HEK293T (cell line): ENCODE results near the gene CCDC134.

Experiments used
- CTCF ChIA-PET: fragments of 350-600 bp; formaldehyde crosslinking; extraction: SDS; loops from one replicate; lab custom pipeline; 2021; ENCODE audit warnings: antibody characterized with exemption, inconsistent platforms; lab: Yijun Ruan, JAX
- POLR2A ChIA-PET: fragments of 350-600 bp; formaldehyde crosslinking; extraction: SDS; loops from one replicate; lab custom pipeline; 2020; ENCODE audit warnings: antibody characterized with exemption, inconsistent platforms; lab: Yijun Ruan, JAX
- DNase-seq: peaks from one replicate; pipeline ENCODE4 v3.0.0; 2012; ENCODE audit warnings: mixed read lengths; ENCODE audit errors: extremely low spot score
- ARNT ChIP-seq: fragments of 450-650 bp; IDR thresholded peaks from 2 replicates; pipeline ENCODE4 v1.6.1; 2017; ENCODE audit warnings: mild to moderate bottlenecking
- BHLHE40 ChIP-seq: fragments of 450-650 bp; IDR thresholded peaks from 2 replicates; pipeline ENCODE4 v1.6.1; 2016; ENCODE audit warnings: mild to moderate bottlenecking, moderate library complexity, borderline replicate concordance
- CTBP1 ChIP-seq: fragments of 450-650 bp; IDR thresholded peaks from 2 replicates; pipeline ENCODE4 v1.6.1; 2016; ENCODE audit warnings: borderline replicate concordance
- ELF4 ChIP-seq: fragments of 450-650 bp; IDR thresholded peaks from 2 replicates; pipeline ENCODE4 v1.6.1; 2017; ENCODE audit warnings: antibody characterized with exemption
- FOXA1 ChIP-seq: fragments of 450-650 bp; IDR thresholded peaks from 2 replicates; pipeline ENCODE4 v1.6.1; 2016; ENCODE audit warnings: mild to moderate bottlenecking
- FOXK2 ChIP-seq: fragments of 450-650 bp; IDR thresholded peaks from 2 replicates; pipeline ENCODE4 v1.6.1; 2016; ENCODE audit warnings: mild to moderate bottlenecking
- FOXM1 ChIP-seq: fragments of 450-650 bp; IDR thresholded peaks from 2 replicates; pipeline ENCODE4 v1.6.1; 2017; ENCODE audit warnings: mild to moderate bottlenecking, borderline replicate concordance
- HDGF ChIP-seq: fragments of 450-650 bp; IDR thresholded peaks from 2 replicates; pipeline ENCODE4 v1.6.1; 2017; ENCODE audit warnings: antibody characterized with exemption, borderline replicate concordance
- L3MBTL2 ChIP-seq: fragments of 450-650 bp; conservative IDR thresholded peaks from 2 replicates; pipeline ENCODE4 v1.6.1; 2016; ENCODE audit warnings: mild to moderate bottlenecking
- LEF1 ChIP-seq: fragments of 450-650 bp; IDR thresholded peaks from 2 replicates; pipeline ENCODE4 v1.6.1; 2017; ENCODE audit warnings: mild to moderate bottlenecking, borderline replicate concordance
- NFRKB ChIP-seq: fragments of 450-650 bp; IDR thresholded peaks from 2 replicates; pipeline ENCODE4 v1.6.1; 2016; ENCODE audit warnings: mild to moderate bottlenecking, moderate library complexity
- SP1 ChIP-seq: fragments of 450-650 bp; IDR thresholded peaks from 2 replicates; pipeline ENCODE4 v1.6.1; 2017
- SUZ12 ChIP-seq: fragments of 450-650 bp; IDR thresholded peaks from 2 replicates; pipeline ENCODE4 v1.6.1; 2016; ENCODE audit warnings: mild to moderate bottlenecking
- TARDBP ChIP-seq: fragments of 450-650 bp; IDR thresholded peaks from 2 replicates; pipeline ENCODE4 v1.6.1; 2016
- ZNF384 ChIP-seq: fragments of 450-650 bp; IDR thresholded peaks from 2 replicates; pipeline ENCODE4 v1.6.1; 2016
- TF ChIP-seq, protein P1 (sequence below): fragments of 450-650 bp; IDR thresholded peaks from 2 replicates; pipeline ENCODE4 v1.6.1; 2016

The CCDC134 gene

DNA sequence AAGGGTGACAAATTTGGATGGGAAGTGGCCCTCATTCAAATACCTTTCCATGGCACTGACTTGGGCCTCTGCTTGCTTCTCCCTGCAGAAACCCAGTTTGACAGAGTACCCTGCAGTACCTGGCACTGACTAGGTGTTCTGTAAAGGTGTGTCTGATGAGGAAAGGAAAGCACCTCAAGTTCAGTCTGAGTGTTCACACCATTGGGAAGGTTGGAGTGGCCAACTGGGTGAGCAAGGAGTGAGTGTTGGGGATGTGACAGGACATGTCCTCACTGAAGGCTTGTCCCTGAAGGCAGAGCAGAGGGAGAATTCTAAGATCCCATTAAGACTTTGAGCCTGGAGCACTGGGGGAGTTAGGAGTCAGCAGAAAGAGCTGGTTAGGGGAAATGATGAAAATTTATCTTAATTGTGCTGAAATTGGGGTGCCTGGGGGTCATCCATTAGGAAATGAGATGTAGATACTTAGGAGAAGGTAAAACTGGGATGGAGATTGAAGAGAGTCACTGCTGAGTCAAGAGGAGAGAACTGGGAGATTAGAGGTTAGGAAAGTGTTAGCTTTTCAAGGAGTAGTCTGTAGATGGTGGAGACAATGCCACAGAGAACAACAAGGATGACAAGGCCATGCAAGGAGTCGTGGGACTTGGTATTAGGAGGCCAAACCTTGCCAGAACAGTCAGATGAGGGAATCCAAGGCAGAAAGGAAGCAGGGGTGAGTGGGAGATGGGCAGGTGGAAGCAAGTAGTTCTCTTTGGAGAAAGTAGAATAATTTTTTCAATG, 38.6 kb downstream of the CCDC134 start:
- TF ChIP-seq ZNF384: no peak
- no peak for TF ChIP-seq HDGF
- no peak for TF ChIP-seq CTBP1
- TF ChIP-seq SP1: no peak
- no peak for TF ChIP-seq TARDBP
- no peak for TF ChIP-seq FOXK2
- TF ChIP-seq L3MBTL2: no peak
- ChIA-PET CTCF (no interaction called here), POLR2A (interaction anchor here (1.4 kb wide), 1 partner anchor 38 kb away, joined by 6 read pairs; the partner anchor contains the start of gene CCDC134)
- no peak for DNase-seq

GRCh38 chr22:41840216-41840615, 39.7 kb downstream of the CCDC134 start:
- TF ChIP-seq FOXA1: no peak
- no peak for TF ChIP-seq BHLHE40
- TF ChIP-seq ARNT: no peak
- TF ChIP-seq TARDBP: no peak
- TF ChIP-seq SP1: no peak
- TF ChIP-seq HDGF: no peak
- no peak for TF ChIP-seq NFRKB
- no peak for TF ChIP-seq ZNF384
- no peak for TF ChIP-seq FOXM1
- TF ChIP-seq SUZ12: no peak
- no peak for TF ChIP-seq LEF1
- TF ChIP-seq, protein P1, sequence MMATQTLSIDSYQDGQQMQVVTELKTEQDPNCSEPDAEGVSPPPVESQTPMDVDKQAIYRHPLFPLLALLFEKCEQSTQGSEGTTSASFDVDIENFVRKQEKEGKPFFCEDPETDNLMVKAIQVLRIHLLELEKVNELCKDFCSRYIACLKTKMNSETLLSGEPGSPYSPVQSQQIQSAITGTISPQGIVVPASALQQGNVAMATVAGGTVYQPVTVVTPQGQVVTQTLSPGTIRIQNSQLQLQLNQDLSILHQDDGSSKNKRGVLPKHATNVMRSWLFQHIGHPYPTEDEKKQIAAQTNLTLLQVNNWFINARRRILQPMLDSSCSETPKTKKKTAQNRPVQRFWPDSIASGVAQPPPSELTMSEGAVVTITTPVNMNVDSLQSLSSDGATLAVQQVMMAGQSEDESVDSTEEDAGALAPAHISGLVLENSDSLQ: no peak
- no peak for TF ChIP-seq L3MBTL2
- no peak for TF ChIP-seq ELF4
- TF ChIP-seq CTBP1: no peak
- DNase-seq: no peak
- ChIA-PET CTCF (no interaction called here), POLR2A (interaction anchor here (1.4 to 2.8 kb wide), 2 partner anchors 8 to 39 kb away, joined by 6 to 11 read pairs; partner anchors contain the start of genes CCDC134 and SREBF2)

DNA sequence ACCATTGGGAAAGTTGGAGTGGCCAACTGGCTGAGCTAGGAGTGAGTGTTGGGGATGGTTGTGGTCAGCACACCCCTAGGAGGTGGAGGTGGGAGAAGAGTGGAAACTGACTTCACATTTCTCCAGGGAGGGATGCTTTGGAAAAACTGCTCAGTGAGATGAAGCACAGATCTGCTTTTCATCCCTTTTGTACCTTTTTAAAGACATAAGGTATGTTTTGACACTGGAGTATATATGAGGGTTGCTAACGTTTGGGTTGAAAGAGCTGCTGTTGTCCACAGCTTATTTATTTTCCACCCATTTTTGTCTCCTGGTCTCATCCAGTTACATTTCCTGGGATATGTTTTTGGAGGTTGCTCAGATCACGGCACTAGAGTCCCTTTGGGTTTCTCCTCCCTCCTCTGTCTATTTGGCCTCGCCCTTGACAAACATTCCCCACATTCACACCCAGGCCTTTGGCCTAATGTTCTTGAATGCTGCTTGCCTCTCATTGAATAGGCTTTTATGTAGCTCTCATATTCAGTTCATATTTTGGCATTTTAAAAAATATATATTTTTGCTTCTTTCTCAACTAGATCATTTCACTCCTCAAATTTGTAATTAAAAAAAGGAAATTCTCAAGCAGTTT, 40.7 kb downstream of the CCDC134 start:
- ChIA-PET CTCF (interaction anchor here (1.0 to 1.5 kb wide), 2 partner anchors 16 to 144 kb away, joined by 3 to 4 read pairs; no protein-coding TSS in a partner anchor), POLR2A (interaction anchor here (1.1 to 2.8 kb wide), 3 partner anchors 9 to 41 kb away, joined by 3 to 11 read pairs (median 5); partner anchors contain the start of genes CCDC134 and SREBF2)

DNA sequence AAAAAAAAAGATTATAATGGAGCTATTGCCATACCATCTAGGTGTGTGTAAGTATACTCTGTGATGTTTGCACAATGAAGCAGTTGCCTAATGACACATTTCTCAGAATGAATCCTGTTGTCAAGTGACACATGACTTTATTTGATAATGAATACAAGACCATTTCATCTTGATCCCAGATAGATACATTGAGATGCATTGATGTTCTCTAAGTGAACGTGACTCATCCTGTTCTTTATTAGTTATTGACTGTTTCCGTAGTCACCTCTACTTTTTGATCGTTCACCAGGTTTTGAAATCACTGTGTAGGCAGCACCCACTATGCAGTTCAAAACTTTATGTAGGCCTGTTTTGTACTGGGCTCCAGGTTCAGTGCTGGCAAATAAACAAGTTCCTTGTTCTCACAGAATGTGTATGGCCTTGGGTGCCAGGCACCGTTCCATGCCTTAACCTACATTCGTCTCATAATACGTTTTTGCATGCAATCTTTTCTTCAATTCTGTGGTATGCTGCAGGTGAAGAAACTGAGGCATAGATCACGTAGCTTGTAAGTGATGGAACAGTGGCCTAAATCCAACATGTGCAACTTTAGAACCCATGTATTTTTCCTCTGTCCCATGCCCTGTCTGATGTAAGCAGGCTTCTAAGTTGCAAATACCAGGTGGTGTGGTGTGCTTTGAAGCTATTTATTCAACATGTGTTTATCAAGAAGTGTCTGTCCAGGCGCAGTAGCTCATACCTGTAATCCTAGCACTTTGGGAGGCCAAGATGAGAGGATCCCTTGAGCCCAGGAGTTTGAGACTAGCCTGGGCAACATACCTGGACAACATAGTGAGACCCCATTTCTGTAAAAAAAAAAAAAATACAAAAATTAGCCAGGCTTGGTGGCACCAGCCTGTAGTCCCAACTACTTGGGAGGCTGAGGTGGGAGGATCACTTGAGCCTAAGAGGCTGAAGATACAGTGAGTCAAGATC, 42.8 kb downstream of the CCDC134 start:
- ChIA-PET CTCF (interaction anchor here (0.5 to 0.7 kb wide), 3 partner anchors 24 to 106 kb away, joined by 3 read pairs; no protein-coding TSS in a partner anchor), POLR2A (interaction anchor here (2.8 to 3.7 kb wide), 2 partner anchors 11 kb away, joined by 11 to 18 read pairs; partner anchors contain the start of gene SREBF2)
- TF ChIP-seq NFRKB: no peak
- DNase-seq: no peak

More for the DNA sequence above, 40.7 kb downstream of the CCDC134 start:
- DNase-seq: no peak
- TF ChIP-seq TARDBP (no peak), LEF1 (no peak)

DNA sequence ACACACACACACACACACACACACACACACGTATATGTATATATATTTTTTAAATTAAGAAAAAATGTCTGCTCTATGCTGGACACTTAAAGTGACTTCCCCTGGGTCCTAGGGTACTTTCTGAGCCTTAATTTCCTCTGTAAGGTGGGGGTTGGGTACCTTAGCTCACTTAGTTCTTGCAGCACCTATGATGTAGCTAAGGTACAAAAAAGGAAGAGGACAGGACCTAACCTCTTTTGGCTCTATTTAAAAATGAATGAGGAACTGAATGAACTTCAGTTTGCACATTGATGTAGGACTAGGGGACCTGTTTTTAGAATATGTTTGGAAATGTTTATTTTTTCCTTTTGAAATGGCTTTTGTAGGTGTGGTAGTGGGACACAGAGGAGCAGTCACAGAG, 43.6 kb downstream of the CCDC134 start:
- no peak for DNase-seq
- POLR2A ChIA-PET: interaction anchor here (1.1 to 3.7 kb wide), 2 partner anchors 12 to 44 kb away, joined by 4 to 18 read pairs; partner anchors contain the start of genes CCDC134 and SREBF2
- CTCF ChIA-PET: interaction anchor here (0.7 to 2.0 kb wide), 2 partner anchors 81 to 147 kb away, joined by 3 to 7 read pairs; no protein-coding TSS in a partner anchor
- TF ChIP-seq BHLHE40: no peak
- TF ChIP-seq L3MBTL2: no peak
- TF ChIP-seq ARNT: no peak
- TF ChIP-seq, protein P1: no peak
- TF ChIP-seq FOXM1: no peak
- TF ChIP-seq FOXA1: no peak
- TF ChIP-seq ELF4: no peak
- no peak for TF ChIP-seq SUZ12
- TF ChIP-seq HDGF: no peak
- no peak for TF ChIP-seq CTBP1
- TF ChIP-seq TARDBP: no peak
- TF ChIP-seq FOXK2: no peak
- no peak for TF ChIP-seq SP1

DNA sequence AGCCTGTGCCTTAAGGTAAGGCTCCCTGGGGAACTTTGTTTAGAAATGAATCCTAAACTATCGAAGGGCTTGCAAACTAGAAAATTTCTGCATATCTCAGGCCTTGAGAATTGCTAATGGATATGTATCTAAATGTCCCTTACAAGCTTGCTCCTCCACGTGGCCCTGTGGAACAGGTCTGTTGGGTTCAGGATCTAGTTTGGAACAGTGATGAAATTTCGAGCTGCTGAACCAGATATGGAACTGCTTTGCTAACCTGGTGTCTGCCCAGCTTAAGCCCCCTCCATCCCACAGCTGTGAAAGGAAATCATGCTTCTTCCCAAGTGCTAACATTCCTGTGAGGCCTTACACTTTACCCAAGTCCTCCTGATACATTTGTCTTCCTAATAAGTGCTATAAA, 44.0 kb downstream of the CCDC134 start:
- DNase-seq: no peak
- TF ChIP-seq HDGF (no peak), FOXA1 (no peak), SP1 (no peak)
- CTCF ChIA-PET: interaction anchor here (2.0 kb wide), 1 partner anchor 147 kb away, joined by 7 read pairs; no protein-coding TSS in a partner anchor
- POLR2A ChIA-PET: interaction anchor here (1.1 to 3.7 kb wide), 2 partner anchors 12 to 44 kb away, joined by 4 to 18 read pairs; partner anchors contain the start of genes CCDC134 and SREBF2
